ENCODE results near the gene RPA3. TPM values are rescaled to one million over a fixed set of nuclear protein-coding genes. Genes with fewer than 3 reads are reported as not detected.

Gene RPA3
- polyA plus RNA-seq, 1 donor: 19.8 TPM

DNA sequence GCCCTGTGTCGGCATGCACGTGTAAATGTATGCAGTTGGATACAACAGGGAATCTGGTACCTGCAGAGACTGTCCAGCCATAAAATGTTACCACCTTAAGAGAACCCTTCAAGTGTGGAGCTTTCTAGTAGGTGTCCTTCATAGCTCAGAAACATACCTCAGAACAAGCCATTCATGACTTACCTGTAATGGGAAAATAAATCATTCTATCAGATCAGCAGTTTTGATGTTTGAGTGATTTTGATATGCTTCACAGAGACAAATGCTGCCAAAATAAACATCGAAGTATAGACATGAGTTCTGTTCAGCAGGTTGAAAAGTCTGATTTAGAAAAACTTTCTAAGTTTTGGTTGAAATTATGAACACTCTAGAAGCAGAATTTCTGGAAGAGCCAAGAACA is 111.4 kb downstream of the RPA3 start:
- no peak for DNase-seq (ENCODE audit: low read depth)

DNA sequence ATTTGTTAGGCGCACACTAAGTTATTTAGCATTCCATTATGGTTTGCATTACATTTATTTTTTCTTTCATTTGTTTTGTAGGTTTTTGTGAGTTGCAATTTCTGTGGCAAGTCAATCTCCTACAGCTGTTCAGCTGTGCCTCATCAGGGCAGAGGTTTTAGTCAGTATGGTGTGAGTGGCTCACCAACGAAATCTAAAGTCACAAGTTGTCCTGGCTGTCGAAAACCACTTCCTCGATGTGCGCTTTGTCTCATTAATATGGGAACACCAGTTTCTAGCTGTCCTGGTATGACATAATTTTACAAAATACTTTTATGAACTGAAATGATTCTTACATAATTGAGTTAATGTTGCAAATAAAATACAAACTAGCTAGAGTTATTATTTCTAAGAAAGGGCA is 122.2 kb downstream of the RPA3 start:
- DNase-seq (ENCODE audit: low read depth): no peak

DNA sequence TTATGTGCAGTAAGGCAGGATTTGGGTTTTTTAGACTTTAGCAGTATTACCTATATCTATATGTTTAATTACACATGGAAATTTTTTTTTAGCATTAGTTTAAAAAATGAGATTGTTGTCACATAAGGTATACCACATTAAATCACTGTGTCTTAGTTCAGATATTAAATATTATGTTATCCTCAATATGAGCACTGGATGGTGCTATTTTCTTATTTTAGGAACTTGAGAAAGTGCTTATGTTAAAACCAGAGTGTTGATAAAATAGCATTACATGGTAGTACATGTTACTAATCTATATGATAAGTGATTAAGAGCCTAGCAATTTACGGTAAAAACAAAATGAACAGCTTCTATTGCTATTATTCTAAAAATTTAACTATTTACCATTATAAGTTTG is 123.0 kb downstream of the RPA3 start:
- peak; percentile 6 for DNase-seq (ENCODE audit: low read depth)

Other genes with a start within 250 kb of the RPA3 start
- gene COL28A1, start 182.7 kb downstream of the RPA3 start, polyA plus RNA-seq (ENCODE audit: insufficient read length): 1.1 TPM
- 28.3 TPM for gene MIOS, start 151.7 kb downstream of the RPA3 start, polyA plus RNA-seq (ENCODE audit: insufficient read length)
- gene UMAD1, start 77.9 kb downstream of the RPA3 start, polyA plus RNA-seq (ENCODE audit: insufficient read length): 7.7 TPM

All from forelimb muscle (tissue), 1 donor.